Right lobe of liver (tissue), 4 donors: ENCODE results near the gene ZFPM1.

Experiments used
- CTCF ChIP-seq, 4 donors: fragments of 200-600 bp in 3 of 4; fragments of 450-650 bp in 1 of 4; IDR thresholded peaks; one replicate each; pipeline versions ENCODE4 v1.5.1 to v1.8.0; 2016 to 2022; ENCODE audit warnings: antibody characterized with exemption in 4 of 4, mild to moderate bottlenecking in 2 of 4
- POLR2A ChIP-seq: fragments of 450-650 bp; IDR thresholded peaks from one replicate; pipeline ENCODE4 v1.6.1; 2017; ENCODE audit warnings: antibody characterized with exemption, mild to moderate bottlenecking
- donor health status: DM: no; HTN: no; CAD: no.
- donor health status: DM: no; HTN: no; CAD: no.
- donor health status: DM: no; HTN: yes; CAD: no.

- TF ChIP-seq CTCF (IDR thresholded peaks at IDR 0.05) (no peak), POLR2A (no peak)
Measured at GRCh38 chr16:88525663-88525990, 72.5 kb downstream of the ZFPM1 start.
